HEK293 (cell line): ENCODE measurements around the gene ATP4A.

ENCODE experiments used
- CTCF ChIA-PET: fragments of 350-600 bp; formaldehyde crosslinking; extraction: SDS; loops from one replicate; lab custom pipeline; 2021; ENCODE audit warnings: antibody characterized with exemption; lab: Yijun Ruan, JAX
- POLR2A ChIA-PET: fragments of 300-600 bp; formaldehyde crosslinking; extraction: SDS; loops from one replicate; lab custom pipeline; 2020; ENCODE audit warnings: antibody characterized with exemption, inconsistent platforms; lab: Yijun Ruan, JAX
- H3K27ac ChIP-seq: fragments of 200-500 bp; sonication (Bioruptor generic); 2 replicates; pipeline ENCODE4 v1.5.1; 2014; ENCODE audit warnings: low read depth, low read length, control low read depth, inconsistent platforms; ENCODE audit errors: extremely low read depth
- H3K36me3 ChIP-seq, 2 experiments: fragments of 200-500 bp in 1 of 2; sonication (Bioruptor generic) in 1 of 2; 1 replicate in 1 of 2; 2 replicates in 1 of 2; pipeline ENCODE4 v1.5.1; 2014 to 2017; ENCODE audit warnings: inconsistent platforms in 2 of 2, low read length in 2 of 2; ENCODE audit not compliant: control insufficient read depth in 2 of 2, insufficient read depth in 1 of 2
- H3K4me1 ChIP-seq: fragments of 200-500 bp; sonication (Bioruptor generic); 2 replicates; pipeline ENCODE4 v1.5.1; 2014; ENCODE audit warnings: mild to moderate bottlenecking, low read length, inconsistent platforms; ENCODE audit not compliant: control insufficient read depth, insufficient read depth
- H3K4me3 ChIP-seq: 2 replicates; pipeline ENCODE4 v1.5.1; 2011; ENCODE audit warnings: low read depth, mild to moderate bottlenecking, control low read depth, low read length, moderate library complexity
- H3K9me3 ChIP-seq: fragments of 200-500 bp; sonication (Bioruptor generic); 2 replicates; pipeline ENCODE4 v1.5.1; 2014; ENCODE audit warnings: low read depth, low read length, inconsistent platforms; ENCODE audit not compliant: control insufficient read depth, insufficient read depth
- EGR2 ChIP-seq: fragments of 450-650 bp; formaldehyde crosslinking; IDR thresholded peaks from 2 replicates; pipeline ENCODE4 v1.5.1; 2016; ENCODE audit warnings: low read depth, missing biosample characterization, missing genetic modification characterization
- PATZ1 ChIP-seq: fragments of 450-650 bp; formaldehyde crosslinking; IDR thresholded peaks from 2 replicates; pipeline ENCODE4 v1.5.1; 2016; ENCODE audit warnings: missing biosample characterization, missing genetic modification characterization
- PRDM10 ChIP-seq: fragments of 450-650 bp; formaldehyde crosslinking; IDR thresholded peaks from 2 replicates; pipeline ENCODE4 v1.5.1; 2016; ENCODE audit warnings: missing biosample characterization, missing genetic modification characterization
- SCRT2 ChIP-seq: fragments of 450-650 bp; formaldehyde crosslinking; IDR thresholded peaks from 2 replicates; pipeline ENCODE4 v1.5.1; 2016; ENCODE audit warnings: missing biosample characterization, missing genetic modification characterization
- YY1 ChIP-seq: fragments of 450-650 bp; formaldehyde crosslinking; IDR thresholded peaks from 2 replicates; pipeline ENCODE4 v1.5.1; 2018; ENCODE audit warnings: missing biosample characterization, missing genetic modification characterization
- ZBTB26 ChIP-seq: fragments of 450-650 bp; formaldehyde crosslinking; optimal IDR thresholded peaks from 2 replicates; pipeline ENCODE3; 2016; ENCODE audit warnings: missing biosample characterization, mild to moderate bottlenecking, missing genetic modification characterization
- ZBTB6 ChIP-seq: fragments of 450-650 bp; formaldehyde crosslinking; IDR thresholded peaks from 2 replicates; pipeline ENCODE4 v1.5.1; 2017; ENCODE audit warnings: missing biosample characterization, missing genetic modification characterization
- ZFHX2 ChIP-seq: fragments of 450-650 bp; formaldehyde crosslinking; conservative IDR thresholded peaks from 2 replicates; pipeline ENCODE4 v1.5.1; 2016; ENCODE audit warnings: missing biosample characterization, missing genetic modification characterization
- ZFP3 ChIP-seq: fragments of 450-650 bp; formaldehyde crosslinking; IDR thresholded peaks from 2 replicates; pipeline ENCODE4 v1.5.1; 2016; ENCODE audit warnings: low read depth, missing biosample characterization, missing genetic modification characterization
- ZNF23 ChIP-seq: fragments of 450-650 bp; formaldehyde crosslinking; IDR thresholded peaks from 2 replicates; pipeline ENCODE4 v1.5.1; 2016; ENCODE audit warnings: missing biosample characterization, missing genetic modification characterization, borderline replicate concordance
- ZNF449 ChIP-seq: fragments of 450-650 bp; formaldehyde crosslinking; IDR thresholded peaks from 2 replicates; pipeline ENCODE4 v1.5.1; 2017; ENCODE audit warnings: missing biosample characterization, mild to moderate bottlenecking, missing genetic modification characterization, moderate library complexity
- ZNF518A ChIP-seq: fragments of 450-650 bp; formaldehyde crosslinking; conservative IDR thresholded peaks from 2 replicates; pipeline ENCODE4 v1.5.1; 2016; ENCODE audit warnings: low read depth, missing biosample characterization, missing genetic modification characterization
- ZNF791 ChIP-seq: fragments of 450-650 bp; formaldehyde crosslinking; IDR thresholded peaks from 2 replicates; pipeline ENCODE4 v1.5.1; 2016; ENCODE audit warnings: missing biosample characterization, missing genetic modification characterization
- ZNF830 ChIP-seq: fragments of 450-650 bp; IDR thresholded peaks from 2 replicates; pipeline ENCODE4 v1.5.0; 2018; ENCODE audit warnings: missing biosample characterization, missing genetic modification characterization, low read depth, mild to moderate bottlenecking, moderate library complexity
- ZNF837 ChIP-seq: fragments of 450-650 bp; formaldehyde crosslinking; IDR thresholded peaks from 2 replicates; pipeline ENCODE4 v1.5.1; 2016; ENCODE audit warnings: missing biosample characterization, missing genetic modification characterization

ATP4A gene

GRCh38 chr19:35539850-35540249 lies 23.6 kb downstream of the ATP4A start (continued):
- TF ChIP-seq PATZ1 (tag by site-specific recombination) = no peak
- TF ChIP-seq ZNF830 (tag by site-specific recombination) = no peak
- no peak for TF ChIP-seq ZBTB6 (tag by site-specific recombination)
- TF ChIP-seq ZNF23 (tag by site-specific recombination) = no peak
- TF ChIP-seq, all 188 proteins: peak for 0

- ChIA-PET CTCF (interaction anchor here (0.6 to 3.4 kb wide), 2 partner anchors 9 to 24 kb away, joined by 3 to 18 read pairs; partner anchors contain the start of gene ATP4A), POLR2A (interaction anchor here (1.0 kb wide), 1 partner anchor 212 kb away, joined by 3 read pairs; no protein-coding TSS in a partner anchor)
- Histone ChIP-seq H3K9me3 (no peaks in the 10 kb centered on the region), H3K27ac (no peak overlapping the region; the same call in 1 of the 2 replicates), H3K4me1 (peaks cover 11% of the 10 kb centered on the region), H3K4me3 (no peak overlapping the region), H3K36me3 (peaks cover 39 to 46% of the 10 kb centered on the region in 2 experiments)
- no peak for TF ChIP-seq YY1 (tag by site-specific recombination)
- peak; percentile 11 for TF ChIP-seq ZBTB26 (tag by site-specific recombination)
Measured at GRCh38 chr19:35539314-35539713, 24.1 kb downstream of the ATP4A start.

- CTCF ChIA-PET = interaction anchor here (0.6 to 2.6 kb wide), 6 partner anchors 18 to 182 kb away, joined by 3 to 12 read pairs (median 4); no protein-coding TSS in a partner anchor
- Histone ChIP-seq H3K27ac (no peak overlapping the region; the same call in 1 of the 2 replicates), H3K4me3 (no peak overlapping the region), H3K9me3 (no peaks in the 10 kb centered on the region), H3K4me1 (peaks cover 6% of the 10 kb centered on the region; the same call in 1 of the 2 replicates), H3K36me3 (peaks cover 4 to 15% of the 10 kb centered on the region in 2 experiments; a peak in 2 of 3 replicates)
- POLR2A ChIA-PET = interaction anchor here (1.3 to 1.8 kb wide), 3 partner anchors 10 to 205 kb away, joined by 3 to 7 read pairs (median 7); no protein-coding TSS in a partner anchor
- TF ChIP-seq SCRT2 (tag by site-specific recombination) (no peak), ZNF791 (tag by site-specific recombination) (no peak), EGR2 (tag by site-specific recombination) (peak; percentile 67), ZNF518A (tag by site-specific recombination) (no peak), PRDM10 (tag by site-specific recombination) (no peak), ZNF449 (no peak), ZFHX2 (tag by site-specific recombination) (peak; percentile 29; the same call in 1 of the 2 replicates), ZFP3 (no peak), ZNF837 (tag by site-specific recombination) (0 out of 2 replicates have a peak, but pooled peaks have one; percentile 44)
Measured at GRCh38 chr19:35534803-35535480, 28.5 kb downstream of the ATP4A start.
